ENCODE results near the gene ALKBH4. TPM values are rescaled to one million over a fixed set of nuclear protein-coding genes. Genes with fewer than 3 reads are reported as not detected.

The ALKBH4 gene
- total RNA-seq, 1 donor from 2014 or later, result 19.3 TPM

- no peak for DNase-seq (ENCODE audit: low read depth)
- H3K4me3 ChIP-seq (ENCODE audit: low read depth, low read length), result no peak overlapping the region
- TF ChIP-seq CTCF (conservative IDR thresholded peaks at IDR 0.05; ENCODE audit: low read depth, low read length), result no peak
Observed at GRCh38 chr7:102417105-102417504, 47.6 kb downstream of the ALKBH4 start.

- DNase-seq (ENCODE audit: low read depth), result no peak
- TF ChIP-seq CTCF (conservative IDR thresholded peaks at IDR 0.05; ENCODE audit: low read depth, low read length), result no peak
- H3K4me3 ChIP-seq (ENCODE audit: low read depth, low read length), result no peak overlapping the region
Observed at GRCh38 chr7:102416406-102416805, 48.3 kb downstream of the ALKBH4 start.

DNA sequence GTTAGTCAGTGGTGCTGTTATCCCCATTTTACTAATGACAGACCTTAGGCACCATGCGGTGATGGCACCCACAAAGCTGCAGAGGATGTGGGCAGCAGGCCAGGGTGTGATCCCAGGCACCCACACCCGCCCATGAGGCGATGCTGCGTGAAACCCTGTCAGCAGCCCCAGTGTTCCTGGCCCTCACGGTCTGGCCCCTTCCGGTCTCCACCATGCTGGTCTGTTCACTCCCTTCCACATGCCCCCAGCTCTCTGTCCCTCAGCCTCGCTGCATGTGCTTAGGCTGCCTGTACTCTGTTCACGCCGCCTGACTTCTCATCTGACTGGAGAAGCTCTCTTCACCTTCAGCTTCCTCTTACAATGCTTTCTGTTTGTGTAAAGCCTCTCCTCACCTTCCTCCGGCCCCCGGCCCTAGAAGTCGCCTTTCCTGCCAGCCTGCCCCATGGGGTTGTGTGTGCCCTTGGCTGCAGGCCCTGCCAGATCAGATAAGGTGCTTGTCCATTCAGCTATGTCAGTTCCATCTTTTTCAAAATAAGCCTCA lies 48.9 kb downstream of the ALKBH4 start:
- H3K4me3 ChIP-seq (ENCODE audit: low read depth, low read length), result no peak overlapping the region
- DNase-seq (ENCODE audit: low read depth), result no peak
- TF ChIP-seq CTCF (conservative IDR thresholded peaks at IDR 0.05; ENCODE audit: low read depth, low read length), result no peak

- DNase-seq (ENCODE audit: low read depth), result no peak
- no peak overlapping the region for H3K4me3 ChIP-seq (ENCODE audit: low read depth, low read length)
- TF ChIP-seq CTCF (conservative IDR thresholded peaks at IDR 0.05; ENCODE audit: low read depth, low read length), result no peak
Observed at GRCh38 chr7:102413611-102414010, 51.1 kb downstream of the ALKBH4 start.

DNA sequence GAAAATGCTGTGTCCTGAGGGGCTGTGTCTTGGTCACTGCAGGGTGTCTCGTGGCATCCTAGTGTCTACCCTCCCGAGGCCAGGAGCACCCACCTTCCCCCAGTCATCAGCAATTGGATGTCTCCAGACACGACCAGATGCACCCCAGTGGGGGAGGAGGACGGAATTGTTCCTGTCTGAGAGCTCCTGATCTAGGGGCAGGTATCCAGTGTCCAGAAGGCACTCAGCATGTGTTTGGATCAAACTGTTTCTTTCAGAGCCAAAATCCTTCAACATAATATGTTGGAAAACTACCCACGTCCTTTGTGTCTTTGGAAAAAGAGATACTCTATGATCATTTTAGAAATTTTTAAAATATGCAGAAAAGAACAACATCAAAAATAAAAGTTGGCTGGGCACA lies 51.6 kb downstream of the ALKBH4 start:
- no peak for TF ChIP-seq CTCF (conservative IDR thresholded peaks at IDR 0.05; ENCODE audit: low read depth, low read length)
- DNase-seq (ENCODE audit: low read depth), result no peak
- no peak overlapping the region for H3K4me3 ChIP-seq (ENCODE audit: low read depth, low read length)

GRCh38 chr7:102412548-102412947 lies 52.1 kb downstream of the ALKBH4 start:
- peak; percentile 44 for TF ChIP-seq CTCF (conservative IDR thresholded peaks at IDR 0.05; ENCODE audit: low read depth, low read length)
- no peak overlapping the region for H3K4me3 ChIP-seq (ENCODE audit: low read depth, low read length)
- no peak for DNase-seq (ENCODE audit: low read depth)

- no peak for TF ChIP-seq CTCF (conservative IDR thresholded peaks at IDR 0.05; ENCODE audit: low read depth, low read length)
- DNase-seq (ENCODE audit: low read depth), result no peak
- no peak overlapping the region for H3K4me3 ChIP-seq (ENCODE audit: low read depth, low read length)
Observed at GRCh38 chr7:102410918-102411317, 53.7 kb downstream of the ALKBH4 start.

All from epithelial cell of proximal tubule (primary cell).